Ishikawa (cell line): ENCODE measurements around the gene RNF152.

Experiments used
- CEBPB ChIP-seq: IDR thresholded peaks from 2 replicates; pipeline ENCODE4 v1.6.1; 2012
- CREB1 ChIP-seq: IDR thresholded peaks from 2 replicates; pipeline ENCODE4 v1.6.1; 2012; ENCODE audit warnings: low read depth
- EGR1 ChIP-seq: IDR thresholded peaks from 2 replicates; pipeline ENCODE4 v1.6.1; 2012
- EP300 ChIP-seq: IDR thresholded peaks from 2 replicates; pipeline ENCODE4 v1.6.1; 2012; ENCODE audit warnings: borderline replicate concordance
- FOXM1 ChIP-seq: IDR thresholded peaks from 2 replicates; pipeline ENCODE4 v1.6.1; 2012; ENCODE audit warnings: low read depth, borderline replicate concordance
- NFIC ChIP-seq: IDR thresholded peaks from 2 replicates; pipeline ENCODE4 v1.6.1; 2012
- RAD21 ChIP-seq: IDR thresholded peaks from 2 replicates; pipeline ENCODE4 v1.6.1; 2012; ENCODE audit warnings: low read depth
- REST ChIP-seq: IDR thresholded peaks from 2 replicates; pipeline ENCODE4 v1.6.1; 2012; ENCODE audit warnings: low read depth, mild to moderate bottlenecking
- TAF1 ChIP-seq: IDR thresholded peaks from 2 replicates; pipeline ENCODE4 v1.6.1; 2012; ENCODE audit warnings: low read depth, mild to moderate bottlenecking
- TCF12 ChIP-seq: IDR thresholded peaks from 2 replicates; pipeline ENCODE4 v1.6.1; 2012; ENCODE audit warnings: low read depth
- TEAD4 ChIP-seq: IDR thresholded peaks from 2 replicates; pipeline ENCODE4 v1.6.1; 2012
- USF1 ChIP-seq: IDR thresholded peaks from 2 replicates; pipeline ENCODE4 v1.6.1; 2012
- YY1 ChIP-seq: IDR thresholded peaks from 2 replicates; pipeline ENCODE4 v1.6.1; 2012; ENCODE audit warnings: low read depth
- ZBTB7A ChIP-seq: IDR thresholded peaks from 2 replicates; pipeline ENCODE4 v1.6.1; 2012; ENCODE audit warnings: low read depth
- TF ChIP-seq, protein P1 (sequence below): IDR thresholded peaks from 2 replicates; pipeline ENCODE4 v1.6.1; 2012

RNF152 gene

DNA sequence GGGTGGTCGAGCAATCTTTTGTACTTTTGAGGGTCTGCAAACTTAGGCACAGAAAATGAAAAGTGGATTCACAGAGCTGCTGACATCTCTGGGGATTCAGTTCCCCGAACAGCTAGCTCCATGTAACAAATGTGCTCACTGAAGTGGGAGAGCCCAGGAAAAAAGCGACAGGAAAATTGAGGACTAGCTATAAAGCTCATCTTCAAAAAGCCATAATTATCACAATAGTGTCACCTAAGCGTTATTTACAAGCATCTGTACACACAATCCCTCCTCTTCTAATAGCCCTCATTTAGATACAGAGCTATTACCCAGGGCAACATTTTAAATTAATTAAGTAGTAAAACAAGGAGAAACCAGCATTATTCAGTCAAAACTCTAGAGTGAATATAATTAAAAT lies 36.1 kb downstream of the RNF152 start:
- TF ChIP-seq FOXM1 (no peak), TAF1 (no peak), CREB1 (no peak), YY1 (no peak), TCF12 (no peak), CEBPB (no peak), RAD21 (no peak), EGR1 (no peak), TEAD4 (no peak), REST (no peak), ZBTB7A (no peak)
- TF ChIP-seq, protein P1, sequence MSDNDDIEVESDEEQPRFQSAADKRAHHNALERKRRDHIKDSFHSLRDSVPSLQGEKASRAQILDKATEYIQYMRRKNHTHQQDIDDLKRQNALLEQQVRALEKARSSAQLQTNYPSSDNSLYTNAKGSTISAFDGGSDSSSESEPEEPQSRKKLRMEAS, result no peak

- TF ChIP-seq TEAD4 (no peak), REST (no peak), YY1 (no peak), TAF1 (no peak), CEBPB (no peak), NFIC (no peak), CREB1 (no peak), TCF12 (no peak), FOXM1 (no peak), EGR1 (no peak), USF1 (no peak), EP300 (no peak), RAD21 (no peak)
- TF ChIP-seq, protein P1, result no peak
These were observed 37.1 kb downstream of the RNF152 start for GRCh38 chr18:61855449-61856378.

GRCh38 chr18:61854578-61855448 lies 38.0 kb downstream of the RNF152 start:
- TF ChIP-seq FOXM1, result no peak
- TF ChIP-seq YY1, result no peak
- no peak for TF ChIP-seq ZBTB7A
- no peak for TF ChIP-seq CREB1
- no peak for TF ChIP-seq USF1
- TF ChIP-seq TCF12, result no peak
- no peak for TF ChIP-seq REST
- TF ChIP-seq NFIC, result no peak
- no peak for TF ChIP-seq TAF1
- no peak for TF ChIP-seq RAD21
- TF ChIP-seq, protein P1, result no peak
- no peak for TF ChIP-seq CEBPB
- no peak for TF ChIP-seq TEAD4
- no peak for TF ChIP-seq EP300
- no peak for TF ChIP-seq EGR1
